Heart left ventricle (tissue), 13 donors: Measurements from ENCODE around the gene CALHM2.

ENCODE experiments used
- CTCF ChIP-seq, 12 donors: fragments of 200-600 bp; sonication (generic) in 4 of 12; IDR thresholded peaks; one replicate each; pipeline versions ENCODE4 v1.5.0 to v1.8.0; 2018 to 2022; ENCODE audit warnings: antibody characterized with exemption in 12 of 12, mild to moderate bottlenecking in 5 of 12
- POLR2A ChIP-seq, 2 donors: fragments of 450-650 bp; IDR thresholded peaks; one replicate each; pipeline ENCODE4 v1.6.1; 2017; ENCODE audit warnings: antibody characterized with exemption in 2 of 2, mild to moderate bottlenecking in 2 of 2, moderate library complexity in 2 of 2
- donor health status: ischemic (EF 13 %, LVEDD 7.1; RV severe dilation, severe dysfunction).
- donor health status: DM: no; HTN: yes; CAD: no.
- donor health status: DM: no; HTN: no; CAD: no.
- donor health status: ischemic (EF 25% LVEDD 6.9; RV normal size, moderate dysfunction).
- donor health status: ischemic (EF 25% LVEDD 5.7; RV mildly dilated, moderate dysfunction).
- donor health status: ischemic (EF 35%, LVEDD 5.7; RV mildly dilated, moderate dysfunction).
- donor health status: nonischemic (EF 11% LVEDD 7.7; RV severe dilation, severe dysfunction).
- donor health status: DM: yes; HTN: yes; CAD: no.
- donor health status: PGD.
- donor health status: ischemic (EF 29% LVEDD 5.4; RV normal size, mild dysfunction).
- donor health status: nonischemic (EF 23%, LVEDD 6.1; RV moderate dilation, normal function).

GRCh38 chr10:103500481-103500880 is 48.3 kb upstream of the CALHM2 start:
- no peak for TF ChIP-seq CTCF (IDR thresholded peaks at IDR 0.05)
- no peak for TF ChIP-seq POLR2A (IDR thresholded peaks at IDR 0.05)
